WTC11 (cell line): ENCODE measurements around the gene TUBB. TPM values are rescaled to one million over a fixed set of nuclear protein-coding genes. Genes with fewer than 3 reads are reported as not detected.

ENCODE experiments used
- ATAC-seq: fragments of 200-7000 bp; cut with Tn5 transposase; 2 replicates; pipeline ENCODE4 v1.10.0; 2021; ENCODE audit warnings: mild to moderate bottlenecking, moderate library complexity
- CTCF ChIA-PET: fragments of 300-600 bp; sonication (Branson Sonifier 250); formaldehyde crosslinking; loops from one replicate; lab custom pipeline; 2021; ENCODE audit warnings: antibody characterized with exemption; lab: Charles Lee
- POLR2A ChIA-PET: fragments of 350-600 bp; sonication (Branson Sonifier 250); formaldehyde crosslinking; loops from one replicate; lab custom pipeline; 2021; ENCODE audit warnings: antibody characterized with exemption; lab: Charles Lee
- DNase-seq: peaks from one replicate; pipeline ENCODE4 v3.0.0; 2021; ENCODE audit warnings: low spot score
- H3K27ac Mint-ChIP-seq: 2 replicates; pipeline ENCODE4 v1.8.0; 2021; ENCODE audit warnings: mixed read lengths
- H3K27me3 Mint-ChIP-seq: 2 replicates; pipeline ENCODE4 v1.8.0; 2021; ENCODE audit warnings: low read depth, mild to moderate bottlenecking, moderate library complexity, mixed read lengths
- H3K36me3 Mint-ChIP-seq: 2 replicates; pipeline ENCODE4 v1.8.0; 2021; ENCODE audit warnings: mixed read lengths
- H3K4me1 Mint-ChIP-seq: 2 replicates; pipeline ENCODE4 v1.8.0; 2022; ENCODE audit warnings: mixed read lengths
- H3K4me3 Mint-ChIP-seq: 2 replicates; pipeline ENCODE4 v1.8.0; 2021; ENCODE audit warnings: mild to moderate bottlenecking, moderate library complexity, mixed read lengths
- H3K9me3 Mint-ChIP-seq: 2 replicates; pipeline ENCODE4 v1.8.0; 2021; ENCODE audit warnings: mixed read lengths
- ATF1 ChIP-seq: sonication (generic); formaldehyde crosslinking; IDR thresholded peaks from 2 replicates; pipeline ENCODE4 v1.8.1; 2023; ENCODE audit warnings: mild to moderate bottlenecking, moderate library complexity, missing genetic modification reagents
- FOXJ3 ChIP-seq: sonication (generic); formaldehyde crosslinking; IDR thresholded peaks from 2 replicates; pipeline ENCODE4 v1.9.0; 2021; ENCODE audit warnings: missing genetic modification reagents, mild to moderate bottlenecking, borderline replicate concordance
- GABPB1 ChIP-seq: sonication (generic); formaldehyde crosslinking; IDR thresholded peaks from 2 replicates; pipeline ENCODE4 v1.8.1; 2023; ENCODE audit warnings: mild to moderate bottlenecking, missing genetic modification reagents
- GRHL2 ChIP-seq: fragments of 250-450 bp; sonication (Bioruptor Pico); IDR thresholded peaks from 2 replicates; pipeline ENCODE4 v1.8.0; 2022; ENCODE audit warnings: mild to moderate bottlenecking, moderate library complexity; ENCODE audit not compliant: insufficient replicate concordance, severe bottlenecking
- HMGA2 ChIP-seq: fragments of 250-450 bp; sonication (Bioruptor Pico); IDR thresholded peaks from 2 replicates; pipeline ENCODE4 v1.4.0; 2021; ENCODE audit warnings: mild to moderate bottlenecking, moderate library complexity
- MXD4 ChIP-seq: fragments of 250-450 bp; sonication (Bioruptor Pico); IDR thresholded peaks from 2 replicates; pipeline ENCODE4 v1.8.0; 2021; ENCODE audit warnings: mild to moderate bottlenecking, moderate library complexity, borderline replicate concordance
- NFE2L1 ChIP-seq: sonication (generic); formaldehyde crosslinking; IDR thresholded peaks from 2 replicates; pipeline ENCODE4 v1.8.1; 2023; ENCODE audit warnings: missing genetic modification reagents
- NR2C2 ChIP-seq: sonication (generic); formaldehyde crosslinking; IDR thresholded peaks from 2 replicates; pipeline ENCODE4 v1.8.0; 2022; ENCODE audit warnings: mild to moderate bottlenecking, missing genetic modification reagents
- NR3C1 ChIP-seq: sonication (generic); formaldehyde crosslinking; conservative IDR thresholded peaks from 2 replicates; pipeline ENCODE4 v1.8.1; 2023; ENCODE audit warnings: low read depth, mild to moderate bottlenecking, missing genetic modification reagents
- RORB ChIP-seq: fragments of 250-450 bp; sonication (Bioruptor Pico); IDR thresholded peaks from 2 replicates; pipeline ENCODE4 v1.9.0; 2021; ENCODE audit warnings: mild to moderate bottlenecking
- ZNF671 ChIP-seq: fragments of 250-450 bp; sonication (Bioruptor Pico); IDR thresholded peaks from 2 replicates; pipeline ENCODE4 v1.8.0; 2021; ENCODE audit warnings: mild to moderate bottlenecking
- total RNA-seq: library from RNA; stranded (reverse); gene quantifications from 3 replicates; pipeline ENCODE4 v1.2.3, GENCODE V29; 2021
- TF ChIP-seq, protein P1 (sequence below): sonication (generic); formaldehyde crosslinking; IDR thresholded peaks from 2 replicates; pipeline ENCODE4 v1.8.1; 2023; ENCODE audit warnings: mild to moderate bottlenecking, missing genetic modification reagents
- TF ChIP-seq, protein P2 (sequence below): sonication (generic); formaldehyde crosslinking; IDR thresholded peaks from 2 replicates; pipeline ENCODE4 v1.8.0; 2023; ENCODE audit warnings: missing genetic modification reagents, mild to moderate bottlenecking, borderline replicate concordance
- TF ChIP-seq, protein P3 (sequence below): fragments of 250-450 bp; sonication (Bioruptor Pico); IDR thresholded peaks from 2 replicates; pipeline ENCODE4 v2.1.2; 2022; ENCODE audit warnings: mild to moderate bottlenecking, moderate library complexity
- TF ChIP-seq, protein P4 (sequence below): fragments of 250-450 bp; sonication (Bioruptor Pico); IDR thresholded peaks from 2 replicates; pipeline ENCODE4 v1.9.0; 2021; ENCODE audit warnings: mild to moderate bottlenecking, borderline replicate concordance

Gene TUBB
- total RNA-seq, 1 experiment from 2014 or later = 1,503 TPM

DNA sequence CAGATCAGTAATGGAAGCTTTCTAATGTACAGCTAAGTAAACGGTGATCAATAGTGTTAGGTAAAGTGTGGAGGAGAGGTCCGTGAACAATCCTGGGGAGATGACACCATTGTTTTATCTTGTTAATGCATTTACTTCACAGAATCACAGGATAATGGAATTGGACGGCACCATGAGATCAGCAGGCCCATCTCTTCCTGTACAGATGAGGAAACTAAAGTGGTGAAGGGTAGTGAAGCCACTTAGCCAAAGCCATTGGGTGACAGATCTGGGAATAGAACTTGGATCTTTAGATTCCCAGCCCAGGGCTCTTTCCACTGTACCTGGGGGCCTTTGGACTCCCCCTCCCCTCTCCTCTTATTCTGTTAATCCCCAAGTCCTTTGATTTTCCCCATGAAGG lies 50.4 kb downstream of the TUBB start:
- ATAC-seq (no peak), DNase-seq (no peak)
- Mint-ChIP-seq H3K9me3 (peaks cover 4% of the 10 kb centered on the region; the same call in 1 of the 2 replicates), H3K36me3 (no peaks in the 10 kb centered on the region), H3K27me3 (no peaks in the 10 kb centered on the region; the same call in 1 of the 2 replicates), H3K4me3 (no peak overlapping the region), H3K27ac (no peak overlapping the region), H3K4me1 (peaks cover 39% of the 10 kb centered on the region)
- ChIA-PET CTCF (no interaction called here), POLR2A (no interaction called here)
- TF ChIP-seq MXD4 (CRISPR knock-in tag) (no peak), NFE2L1 (CRISPR knock-in tag) (no peak), NR3C1 (CRISPR knock-in tag) (no peak), GRHL2 (CRISPR knock-in tag) (no peak), HMGA2 (CRISPR knock-in tag) (no peak), ZNF671 (CRISPR knock-in tag) (no peak), RORB (CRISPR knock-in tag) (no peak), ATF1 (CRISPR knock-in tag) (no peak), GABPB1 (CRISPR knock-in tag) (no peak), FOXJ3 (CRISPR knock-in tag) (no peak), NR2C2 (CRISPR knock-in tag) (no peak)
- TF ChIP-seq, protein P1, sequence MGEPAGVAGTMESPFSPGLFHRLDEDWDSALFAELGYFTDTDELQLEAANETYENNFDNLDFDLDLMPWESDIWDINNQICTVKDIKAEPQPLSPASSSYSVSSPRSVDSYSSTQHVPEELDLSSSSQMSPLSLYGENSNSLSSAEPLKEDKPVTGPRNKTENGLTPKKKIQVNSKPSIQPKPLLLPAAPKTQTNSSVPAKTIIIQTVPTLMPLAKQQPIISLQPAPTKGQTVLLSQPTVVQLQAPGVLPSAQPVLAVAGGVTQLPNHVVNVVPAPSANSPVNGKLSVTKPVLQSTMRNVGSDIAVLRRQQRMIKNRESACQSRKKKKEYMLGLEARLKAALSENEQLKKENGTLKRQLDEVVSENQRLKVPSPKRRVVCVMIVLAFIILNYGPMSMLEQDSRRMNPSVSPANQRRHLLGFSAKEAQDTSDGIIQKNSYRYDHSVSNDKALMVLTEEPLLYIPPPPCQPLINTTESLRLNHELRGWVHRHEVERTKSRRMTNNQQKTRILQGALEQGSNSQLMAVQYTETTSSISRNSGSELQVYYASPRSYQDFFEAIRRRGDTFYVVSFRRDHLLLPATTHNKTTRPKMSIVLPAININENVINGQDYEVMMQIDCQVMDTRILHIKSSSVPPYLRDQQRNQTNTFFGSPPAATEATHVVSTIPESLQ (CRISPR knock-in tag) = no peak
- TF ChIP-seq, protein P2, sequence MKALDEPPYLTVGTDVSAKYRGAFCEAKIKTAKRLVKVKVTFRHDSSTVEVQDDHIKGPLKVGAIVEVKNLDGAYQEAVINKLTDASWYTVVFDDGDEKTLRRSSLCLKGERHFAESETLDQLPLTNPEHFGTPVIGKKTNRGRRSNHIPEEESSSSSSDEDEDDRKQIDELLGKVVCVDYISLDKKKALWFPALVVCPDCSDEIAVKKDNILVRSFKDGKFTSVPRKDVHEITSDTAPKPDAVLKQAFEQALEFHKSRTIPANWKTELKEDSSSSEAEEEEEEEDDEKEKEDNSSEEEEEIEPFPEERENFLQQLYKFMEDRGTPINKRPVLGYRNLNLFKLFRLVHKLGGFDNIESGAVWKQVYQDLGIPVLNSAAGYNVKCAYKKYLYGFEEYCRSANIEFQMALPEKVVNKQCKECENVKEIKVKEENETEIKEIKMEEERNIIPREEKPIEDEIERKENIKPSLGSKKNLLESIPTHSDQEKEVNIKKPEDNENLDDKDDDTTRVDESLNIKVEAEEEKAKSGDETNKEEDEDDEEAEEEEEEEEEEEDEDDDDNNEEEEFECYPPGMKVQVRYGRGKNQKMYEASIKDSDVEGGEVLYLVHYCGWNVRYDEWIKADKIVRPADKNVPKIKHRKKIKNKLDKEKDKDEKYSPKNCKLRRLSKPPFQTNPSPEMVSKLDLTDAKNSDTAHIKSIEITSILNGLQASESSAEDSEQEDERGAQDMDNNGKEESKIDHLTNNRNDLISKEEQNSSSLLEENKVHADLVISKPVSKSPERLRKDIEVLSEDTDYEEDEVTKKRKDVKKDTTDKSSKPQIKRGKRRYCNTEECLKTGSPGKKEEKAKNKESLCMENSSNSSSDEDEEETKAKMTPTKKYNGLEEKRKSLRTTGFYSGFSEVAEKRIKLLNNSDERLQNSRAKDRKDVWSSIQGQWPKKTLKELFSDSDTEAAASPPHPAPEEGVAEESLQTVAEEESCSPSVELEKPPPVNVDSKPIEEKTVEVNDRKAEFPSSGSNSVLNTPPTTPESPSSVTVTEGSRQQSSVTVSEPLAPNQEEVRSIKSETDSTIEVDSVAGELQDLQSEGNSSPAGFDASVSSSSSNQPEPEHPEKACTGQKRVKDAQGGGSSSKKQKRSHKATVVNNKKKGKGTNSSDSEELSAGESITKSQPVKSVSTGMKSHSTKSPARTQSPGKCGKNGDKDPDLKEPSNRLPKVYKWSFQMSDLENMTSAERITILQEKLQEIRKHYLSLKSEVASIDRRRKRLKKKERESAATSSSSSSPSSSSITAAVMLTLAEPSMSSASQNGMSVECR = no peak
- TF ChIP-seq, protein P3, sequence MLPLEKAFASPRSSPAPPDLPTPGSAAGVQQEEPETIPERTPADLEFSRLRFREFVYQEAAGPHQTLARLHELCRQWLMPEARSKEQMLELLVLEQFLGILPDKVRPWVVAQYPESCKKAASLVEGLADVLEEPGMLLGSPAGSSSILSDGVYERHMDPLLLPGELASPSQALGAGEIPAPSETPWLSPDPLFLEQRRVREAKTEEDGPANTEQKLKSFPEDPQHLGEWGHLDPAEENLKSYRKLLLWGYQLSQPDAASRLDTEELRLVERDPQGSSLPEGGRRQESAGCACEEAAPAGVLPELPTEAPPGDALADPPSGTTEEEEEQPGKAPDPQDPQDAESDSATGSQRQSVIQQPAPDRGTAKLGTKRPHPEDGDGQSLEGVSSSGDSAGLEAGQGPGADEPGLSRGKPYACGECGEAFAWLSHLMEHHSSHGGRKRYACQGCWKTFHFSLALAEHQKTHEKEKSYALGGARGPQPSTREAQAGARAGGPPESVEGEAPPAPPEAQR (CRISPR knock-in tag) = no peak
- TF ChIP-seq, protein P4, sequence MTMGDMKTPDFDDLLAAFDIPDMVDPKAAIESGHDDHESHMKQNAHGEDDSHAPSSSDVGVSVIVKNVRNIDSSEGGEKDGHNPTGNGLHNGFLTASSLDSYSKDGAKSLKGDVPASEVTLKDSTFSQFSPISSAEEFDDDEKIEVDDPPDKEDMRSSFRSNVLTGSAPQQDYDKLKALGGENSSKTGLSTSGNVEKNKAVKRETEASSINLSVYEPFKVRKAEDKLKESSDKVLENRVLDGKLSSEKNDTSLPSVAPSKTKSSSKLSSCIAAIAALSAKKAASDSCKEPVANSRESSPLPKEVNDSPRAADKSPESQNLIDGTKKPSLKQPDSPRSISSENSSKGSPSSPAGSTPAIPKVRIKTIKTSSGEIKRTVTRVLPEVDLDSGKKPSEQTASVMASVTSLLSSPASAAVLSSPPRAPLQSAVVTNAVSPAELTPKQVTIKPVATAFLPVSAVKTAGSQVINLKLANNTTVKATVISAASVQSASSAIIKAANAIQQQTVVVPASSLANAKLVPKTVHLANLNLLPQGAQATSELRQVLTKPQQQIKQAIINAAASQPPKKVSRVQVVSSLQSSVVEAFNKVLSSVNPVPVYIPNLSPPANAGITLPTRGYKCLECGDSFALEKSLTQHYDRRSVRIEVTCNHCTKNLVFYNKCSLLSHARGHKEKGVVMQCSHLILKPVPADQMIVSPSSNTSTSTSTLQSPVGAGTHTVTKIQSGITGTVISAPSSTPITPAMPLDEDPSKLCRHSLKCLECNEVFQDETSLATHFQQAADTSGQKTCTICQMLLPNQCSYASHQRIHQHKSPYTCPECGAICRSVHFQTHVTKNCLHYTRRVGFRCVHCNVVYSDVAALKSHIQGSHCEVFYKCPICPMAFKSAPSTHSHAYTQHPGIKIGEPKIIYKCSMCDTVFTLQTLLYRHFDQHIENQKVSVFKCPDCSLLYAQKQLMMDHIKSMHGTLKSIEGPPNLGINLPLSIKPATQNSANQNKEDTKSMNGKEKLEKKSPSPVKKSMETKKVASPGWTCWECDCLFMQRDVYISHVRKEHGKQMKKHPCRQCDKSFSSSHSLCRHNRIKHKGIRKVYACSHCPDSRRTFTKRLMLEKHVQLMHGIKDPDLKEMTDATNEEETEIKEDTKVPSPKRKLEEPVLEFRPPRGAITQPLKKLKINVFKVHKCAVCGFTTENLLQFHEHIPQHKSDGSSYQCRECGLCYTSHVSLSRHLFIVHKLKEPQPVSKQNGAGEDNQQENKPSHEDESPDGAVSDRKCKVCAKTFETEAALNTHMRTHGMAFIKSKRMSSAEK (CRISPR knock-in tag) = no peak
